Measurements from ENCODE around the gene MBP.

- no peak for TF ChIP-seq CTCF (conservative IDR thresholded peaks at IDR 0.05 in 1 of 2, IDR thresholded peaks at IDR 0.05 in 1 of 2; ENCODE audit: low read depth in 1 of 2, low read length in 2 of 2)
- TF ChIP-seq EZH2 (IDR thresholded peaks at IDR 0.05; ENCODE audit: low read length, missing control alignments): no peak
These were observed 59.1 kb downstream of the MBP start for GRCh38 chr18:77073336-77074093.
